Kidney glomerular epithelial cell (primary cell): ENCODE measurements around the gene SNTG2.
"Not testable (repeated sequence)": the region's sequence is repeated elsewhere in the genome, so short reads cannot be mapped to it uniquely, and the experiment has no call there.

ENCODE experiments used
- DNase-seq: peaks from one replicate; lab custom pipeline; 2025; lab: John Stamatoyannopoulos, UW

SNTG2 gene

DNA sequence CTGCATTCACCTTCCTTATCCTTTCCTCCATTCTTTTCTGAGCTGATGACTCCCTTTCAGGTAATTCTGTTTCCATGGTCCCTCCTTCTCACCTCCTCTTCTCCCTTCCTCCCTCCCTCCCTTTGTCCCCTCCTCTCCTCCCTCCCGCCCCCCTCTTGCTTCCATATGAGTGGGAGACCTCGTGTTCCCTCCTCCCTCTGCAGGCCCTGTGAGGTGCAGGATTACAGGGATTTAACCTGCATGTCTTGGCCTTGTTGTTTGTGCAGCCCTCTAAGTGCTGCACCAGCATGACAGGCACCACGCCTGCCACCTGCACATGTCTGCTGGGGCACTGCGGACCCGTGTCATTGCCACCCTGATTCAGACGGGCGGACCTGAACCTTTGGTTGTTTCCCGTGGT lies 103.1 kb downstream of the SNTG2 start:
- no peak for DNase-seq

DNA sequence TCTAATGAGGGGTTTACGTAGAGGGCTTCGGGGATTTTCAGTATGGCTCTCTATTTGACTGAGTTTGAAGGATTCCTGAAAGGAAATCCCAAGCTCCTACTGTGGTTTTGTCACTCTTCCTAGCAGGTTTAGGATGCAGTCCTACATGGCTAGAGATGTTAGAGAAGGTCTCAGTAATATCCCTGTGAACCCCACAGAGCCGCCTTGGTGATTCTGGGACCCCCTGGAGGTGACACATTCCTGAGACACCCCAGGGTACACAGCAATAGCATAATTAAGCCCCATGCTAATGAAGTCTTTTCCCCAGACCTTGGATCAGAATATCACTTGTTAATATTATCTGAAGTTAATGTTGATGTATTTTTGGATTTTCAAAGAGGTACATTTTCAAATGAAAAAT lies 103.8 kb downstream of the SNTG2 start:
- no peak for DNase-seq

DNA sequence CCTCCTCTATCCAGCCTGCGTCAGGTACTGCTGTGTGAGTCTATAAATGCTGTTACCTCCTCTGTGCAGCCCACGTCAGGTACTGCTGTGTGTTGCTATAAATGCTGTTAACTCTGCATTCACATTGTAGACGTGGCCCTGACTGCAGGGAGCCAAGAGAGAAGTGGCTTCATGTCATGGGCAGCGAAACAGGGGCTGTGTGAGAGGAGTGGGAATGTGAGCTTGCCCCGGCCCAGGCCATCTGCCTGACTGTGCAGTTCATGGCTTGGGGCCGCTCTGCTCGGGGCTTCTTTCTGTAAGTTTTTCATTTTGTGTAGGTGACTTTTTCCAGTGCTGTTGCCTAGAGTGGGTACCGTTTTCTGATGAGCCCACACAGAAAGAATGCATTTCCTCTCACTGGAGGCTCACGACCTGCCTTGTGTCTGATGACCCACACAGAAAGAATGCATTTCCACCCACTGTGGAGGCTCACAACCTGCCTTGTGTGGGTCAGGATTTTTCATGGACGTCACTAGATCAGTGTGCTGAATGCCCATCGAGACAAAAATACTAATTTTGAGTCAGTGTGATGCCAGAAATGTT lies 104.5 kb downstream of the SNTG2 start:
- peak; percentile 87 for DNase-seq

DNA sequence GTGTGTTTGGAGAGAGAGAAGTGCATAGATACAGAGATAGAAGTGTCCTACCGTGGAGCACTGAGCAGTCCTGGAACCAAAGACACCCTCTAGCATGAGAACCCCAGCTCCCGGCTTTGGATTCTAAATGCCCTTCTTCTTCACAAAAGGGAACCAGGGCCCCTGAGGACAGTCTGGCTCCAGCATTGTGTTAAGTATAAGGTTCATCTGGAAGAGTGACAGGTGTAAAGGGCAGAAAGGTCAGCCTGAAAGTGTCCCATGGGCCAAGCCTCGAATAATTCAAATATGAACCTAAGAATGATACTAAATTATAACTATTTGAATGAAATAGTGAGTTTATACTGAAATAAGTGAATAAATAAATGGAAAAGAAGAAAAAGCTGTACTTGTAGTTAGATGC lies 109.7 kb downstream of the SNTG2 start:
- DNase-seq, result no peak

DNA sequence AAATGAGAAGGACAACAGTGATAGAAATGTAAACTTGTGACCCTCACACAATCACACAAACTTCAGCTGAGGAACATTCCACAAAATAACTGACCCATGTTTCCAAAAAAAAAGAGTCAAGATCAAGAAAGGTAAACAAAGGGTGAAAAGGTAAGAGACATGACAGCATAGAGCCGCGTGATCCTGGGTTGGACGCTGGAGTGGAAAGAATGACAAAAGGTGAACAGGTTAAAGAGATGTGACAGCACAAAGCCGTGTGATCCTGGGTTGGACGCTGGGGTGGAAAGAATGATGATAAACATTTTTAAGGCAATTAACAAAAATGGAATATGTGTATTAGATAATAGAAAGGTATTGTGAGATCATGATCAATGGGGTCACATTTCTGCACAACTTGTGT lies 110.3 kb downstream of the SNTG2 start:
- DNase-seq, result no peak

DNA sequence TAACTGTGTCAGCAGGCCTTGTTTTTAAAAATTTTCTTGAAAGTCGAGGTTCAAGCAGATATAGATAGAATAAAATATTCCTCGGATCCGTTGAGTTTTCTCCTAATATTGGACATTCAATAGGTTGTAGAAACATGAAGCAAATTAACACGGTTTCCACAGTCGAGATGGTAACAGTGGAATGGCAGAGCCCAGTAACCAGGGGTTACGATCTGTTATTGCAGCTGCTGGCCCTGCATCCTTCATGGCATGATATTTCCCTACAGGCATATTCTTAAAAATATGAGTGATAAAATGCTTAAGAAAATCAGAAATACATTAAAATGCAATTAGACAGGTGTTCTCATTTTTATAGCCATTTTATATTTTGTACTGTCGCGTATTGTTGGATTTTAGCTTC lies 117.6 kb downstream of the SNTG2 start:
- DNase-seq, result no peak

DNA sequence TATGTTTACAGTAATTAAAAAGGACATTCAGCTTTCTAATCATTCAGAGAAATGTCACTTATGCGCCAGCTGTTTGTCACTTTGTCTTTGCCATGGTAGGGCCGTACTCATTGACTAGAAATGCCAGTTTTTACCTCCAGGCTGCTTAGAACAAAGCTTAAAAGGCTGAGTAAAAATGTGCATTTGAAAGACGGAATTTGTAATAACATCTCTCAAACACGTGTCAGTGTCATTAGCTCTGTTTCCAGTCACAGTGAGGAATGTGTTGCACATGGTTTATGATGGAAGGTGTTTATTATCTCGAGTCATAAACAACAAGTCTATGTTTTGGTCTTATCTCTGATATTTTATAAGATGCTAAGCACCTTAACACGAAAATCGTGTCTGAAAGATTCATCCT lies 118.2 kb downstream of the SNTG2 start:
- DNase-seq, result no peak

DNA sequence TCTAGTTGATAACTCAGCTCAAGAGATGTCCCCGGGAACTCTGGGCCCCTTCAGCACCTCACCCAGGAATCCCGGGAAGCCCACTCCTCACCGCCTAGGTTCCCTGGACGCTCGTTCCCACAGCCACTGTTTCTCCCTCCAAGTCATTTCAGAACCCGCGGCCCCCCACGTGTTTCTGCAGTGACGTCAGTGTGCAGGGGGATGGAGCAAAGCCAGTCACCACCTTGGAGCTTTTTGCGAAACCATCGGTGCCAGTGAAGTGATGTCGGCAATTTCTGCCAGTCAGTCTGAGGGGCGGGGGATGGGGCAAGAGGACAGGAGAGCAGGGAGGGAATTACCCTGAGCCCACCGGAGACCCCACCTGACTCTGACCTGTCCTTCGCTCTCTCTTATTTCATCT lies 119.2 kb downstream of the SNTG2 start:
- DNase-seq, result no peak

DNA sequence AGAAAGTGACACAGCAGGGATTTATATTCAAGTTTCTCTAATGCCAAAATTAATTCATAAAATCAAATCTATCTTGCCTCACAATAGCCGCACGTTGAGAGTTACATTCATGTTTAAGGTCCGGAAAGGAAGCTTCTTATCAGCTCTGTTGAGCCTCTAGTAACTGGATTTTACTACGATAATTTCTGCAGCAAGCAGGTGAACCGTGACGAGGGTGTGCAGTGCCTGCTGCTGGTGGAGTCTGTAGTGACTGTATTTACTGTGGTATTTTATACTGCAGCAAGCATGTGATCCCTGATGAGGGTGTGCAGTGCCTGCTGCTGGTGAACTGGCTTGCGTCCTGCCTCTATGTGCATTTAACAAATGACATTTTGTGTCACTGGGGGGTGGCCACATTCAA lies 120.0 kb downstream of the SNTG2 start:
- no peak for DNase-seq

DNA sequence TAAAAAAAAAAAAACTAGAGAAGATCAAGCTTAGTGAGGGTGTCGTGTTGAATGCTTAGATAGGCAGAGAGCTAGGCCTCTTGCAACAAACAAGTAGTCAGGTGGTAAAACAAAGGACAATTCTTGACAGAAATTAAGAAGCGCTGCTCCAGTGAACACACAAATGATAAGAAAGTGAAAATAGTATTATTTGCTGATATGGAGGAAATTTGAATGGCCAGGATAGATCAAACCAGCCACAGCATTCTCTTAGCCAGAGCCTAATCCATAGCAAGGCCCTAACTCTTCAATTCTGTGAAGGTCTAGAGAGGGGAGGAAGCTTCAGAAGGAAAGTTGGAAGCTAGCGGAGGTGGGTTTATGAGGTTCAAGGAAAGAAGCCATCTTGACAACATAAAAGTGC lies 121.0 kb downstream of the SNTG2 start:
- no peak for DNase-seq

DNA sequence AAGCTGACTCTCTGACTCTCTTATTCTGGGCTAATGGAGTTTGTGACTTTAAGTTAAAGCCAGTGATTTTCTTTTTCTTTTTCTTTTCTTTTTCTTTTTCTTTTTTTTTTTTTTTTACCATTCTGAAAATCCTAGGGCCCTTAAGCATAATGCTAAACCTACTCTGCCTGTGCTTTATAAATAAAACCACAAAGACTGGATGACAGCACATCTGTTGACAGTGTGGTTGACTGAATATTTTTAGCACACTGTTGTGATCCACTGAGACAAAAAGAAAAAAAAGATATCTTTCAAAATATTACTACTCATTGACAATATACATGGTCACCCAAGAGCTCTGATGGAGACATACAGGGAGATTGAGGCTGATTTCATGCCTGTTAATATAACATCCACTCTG lies 121.6 kb downstream of the SNTG2 start:
- no peak for DNase-seq

DNA sequence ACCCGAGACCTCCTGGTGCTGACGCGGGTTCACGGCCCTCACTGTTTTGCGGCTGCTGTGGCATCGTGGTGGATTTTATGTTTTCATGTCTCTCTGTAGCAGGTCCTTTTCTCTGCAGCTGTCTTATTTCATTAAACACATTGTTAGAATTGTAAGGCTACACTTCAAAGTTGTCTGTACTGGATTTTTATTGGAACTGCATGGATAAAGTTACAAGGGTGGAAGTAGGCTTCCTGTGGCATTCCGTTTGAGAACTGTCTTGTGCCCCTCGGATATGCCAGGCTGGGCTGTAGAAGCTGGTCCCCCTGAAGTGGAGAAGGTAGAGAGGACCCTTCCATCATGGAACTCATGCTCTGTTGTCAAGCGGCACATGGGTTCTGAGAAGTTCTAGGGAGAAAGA lies 127.3 kb downstream of the SNTG2 start:
- DNase-seq, result no peak

DNA sequence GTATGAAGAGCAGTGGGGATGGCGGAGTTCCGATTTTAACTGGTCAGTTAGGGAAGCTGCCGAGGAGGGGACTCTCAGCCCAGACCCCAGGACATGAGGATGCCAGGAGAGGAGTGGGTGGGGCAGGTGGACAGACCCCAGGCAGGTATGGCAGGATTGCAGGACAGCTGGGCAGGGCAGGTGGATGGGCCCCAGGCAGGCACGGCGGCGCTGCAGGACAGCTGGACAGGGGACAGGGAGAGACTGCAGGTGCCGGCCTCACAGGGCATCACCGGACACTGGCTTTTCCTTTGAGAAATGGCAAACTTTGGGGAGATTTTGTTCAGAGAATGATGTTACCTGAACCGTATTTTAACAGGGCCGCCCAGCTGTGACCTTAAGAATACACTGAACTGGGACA lies 127.7 kb downstream of the SNTG2 start:
- DNase-seq, result no peak

DNA sequence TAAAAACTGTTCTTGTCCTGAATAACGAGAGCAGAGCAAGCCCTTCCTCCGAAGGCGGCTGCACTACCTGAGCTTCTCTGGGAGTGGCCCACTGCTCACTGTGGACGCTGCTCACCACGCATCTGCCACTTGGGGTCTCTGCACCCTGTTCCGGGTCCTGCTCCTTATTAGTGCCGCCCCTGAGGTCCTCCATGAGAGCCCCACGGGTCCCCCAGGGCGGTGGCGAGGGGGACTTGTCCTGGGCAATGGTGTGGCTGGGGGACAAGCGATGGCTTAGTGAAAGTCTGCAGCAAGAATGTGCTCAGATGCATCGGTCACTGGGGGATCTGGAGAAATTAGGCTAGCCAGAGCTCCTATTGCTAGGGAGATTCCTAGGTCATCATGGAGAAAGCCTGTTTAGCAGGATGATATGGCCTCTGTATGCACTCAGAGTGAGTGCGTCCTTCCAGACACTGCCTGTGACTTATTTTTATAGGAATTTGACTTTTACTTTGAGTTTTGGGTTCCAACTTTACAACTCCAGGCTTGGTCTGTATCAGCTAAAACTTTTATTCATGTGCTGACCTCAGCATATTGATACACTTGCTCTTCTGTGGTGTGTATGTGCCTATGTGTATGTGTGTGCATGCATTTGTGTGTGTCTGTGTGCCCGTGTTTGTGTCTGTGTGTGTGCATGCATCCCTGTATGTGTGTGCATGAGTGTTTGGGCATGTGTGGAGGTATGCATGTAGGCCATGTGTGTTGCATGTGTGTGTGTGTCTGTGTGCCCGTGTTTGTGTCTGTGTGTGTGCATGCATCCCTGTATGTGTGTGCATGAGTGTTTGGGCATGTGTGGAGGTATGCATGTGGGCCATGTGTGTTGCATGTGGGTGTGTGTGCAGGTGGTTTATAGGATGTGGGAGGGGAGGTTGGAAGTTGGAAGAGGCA lies 129.5 kb downstream of the SNTG2 start:
- DNase-seq, result no peak

DNA sequence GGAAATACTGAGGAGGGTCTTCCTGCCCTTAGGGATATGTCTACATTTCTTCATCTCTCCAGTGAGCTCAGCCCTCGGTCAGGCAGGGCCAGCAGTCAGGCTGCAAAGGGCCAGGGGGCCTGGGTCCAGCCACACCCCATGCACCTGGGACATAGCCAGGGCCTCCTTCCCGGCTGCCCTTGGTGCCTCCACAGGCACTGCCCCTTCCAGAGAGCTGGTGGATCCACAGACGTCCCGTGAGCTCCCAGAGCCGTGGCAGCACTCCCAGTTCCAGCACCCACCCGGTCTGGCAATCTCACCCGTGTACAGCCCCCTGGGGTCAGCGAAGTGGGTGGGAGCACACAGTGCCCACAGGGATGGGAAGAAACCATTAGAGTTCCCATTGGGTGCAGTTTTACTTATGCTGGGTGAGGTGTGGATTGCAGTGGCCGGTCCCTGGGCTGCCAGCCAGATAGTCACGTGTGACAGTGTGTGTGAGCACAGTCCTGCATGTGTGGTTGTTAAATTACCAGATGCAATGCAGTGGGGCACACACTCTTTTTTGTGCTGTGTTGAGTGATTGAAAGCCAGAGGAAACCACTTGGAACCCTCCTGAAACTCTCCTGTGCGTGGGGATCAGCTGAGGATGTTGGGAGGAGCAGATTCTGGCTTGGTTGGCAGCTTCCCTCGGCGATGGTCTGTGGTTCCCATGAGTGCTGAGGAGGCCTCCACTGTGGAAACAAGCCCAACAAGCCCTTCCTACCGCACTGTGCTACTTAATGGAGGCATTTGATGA lies 131.0 kb downstream of the SNTG2 start:
- no peak for DNase-seq

DNA sequence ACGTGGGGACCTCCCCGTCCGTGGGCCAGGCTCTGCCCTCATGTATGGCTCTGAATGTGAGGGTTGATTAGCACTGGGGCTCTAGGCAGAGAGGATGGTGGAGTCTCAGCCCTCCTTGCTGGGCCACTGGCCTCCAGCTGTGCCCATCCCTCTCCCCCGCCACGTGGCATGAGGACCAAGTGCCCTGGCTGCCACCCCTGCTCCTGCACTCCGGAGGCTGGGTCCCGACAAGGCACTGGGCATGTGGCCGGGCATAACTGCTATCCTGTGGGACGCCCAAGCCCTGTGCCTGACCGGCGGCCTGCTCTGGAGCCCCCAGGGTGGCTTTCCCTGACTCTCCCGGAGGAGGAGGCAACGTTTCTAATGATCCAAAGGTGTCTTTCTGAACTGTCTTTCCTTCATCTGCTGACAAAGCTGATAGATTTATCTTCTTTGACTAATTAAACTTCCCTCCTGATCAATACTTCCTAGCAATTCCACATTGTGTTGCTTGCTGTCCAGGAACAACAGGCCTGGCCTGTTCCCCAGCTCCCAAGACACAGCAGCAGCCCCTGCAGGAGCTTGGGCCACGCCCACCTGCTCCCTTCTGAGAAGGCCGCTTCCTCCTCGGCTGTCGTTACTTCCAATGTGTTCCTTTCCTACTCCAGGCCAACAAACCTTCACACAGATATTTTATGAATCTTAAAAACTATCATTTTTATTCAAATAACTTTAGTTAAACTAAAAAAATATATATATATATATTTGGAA lies 132.0 kb downstream of the SNTG2 start:
- DNase-seq, result no peak

DNA sequence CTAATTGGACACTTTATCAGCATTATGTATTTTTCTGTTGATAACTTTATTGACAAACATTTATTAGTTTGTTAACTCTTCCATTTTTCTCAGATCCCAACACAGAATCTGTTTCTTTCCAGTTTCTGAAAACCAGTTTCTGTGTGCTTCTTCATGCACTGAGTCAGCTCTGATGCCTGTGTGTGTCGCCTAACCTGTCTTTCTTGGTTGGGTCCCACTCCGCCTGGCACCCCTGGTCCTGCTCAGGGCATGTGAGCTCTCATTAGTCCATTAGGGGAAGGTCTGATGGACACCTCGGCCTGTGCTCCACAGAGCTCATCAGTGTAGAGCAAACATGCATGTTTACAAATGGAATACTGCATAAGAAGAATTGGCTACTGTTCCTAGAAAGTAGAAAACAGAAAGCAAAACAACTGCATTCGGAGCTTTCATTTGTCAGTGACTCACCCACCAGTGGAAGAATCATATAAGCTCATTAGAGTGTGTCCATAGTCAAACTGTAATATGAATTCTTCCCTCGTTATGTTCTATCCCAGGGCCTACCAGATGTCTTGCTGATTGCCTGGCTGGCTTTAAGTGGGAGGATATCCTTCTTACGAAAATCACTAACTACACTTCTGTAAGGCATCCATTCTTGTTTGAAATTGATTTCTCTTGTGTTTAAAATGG lies 137.7 kb downstream of the SNTG2 start:
- DNase-seq, result peak; percentile 51

DNA sequence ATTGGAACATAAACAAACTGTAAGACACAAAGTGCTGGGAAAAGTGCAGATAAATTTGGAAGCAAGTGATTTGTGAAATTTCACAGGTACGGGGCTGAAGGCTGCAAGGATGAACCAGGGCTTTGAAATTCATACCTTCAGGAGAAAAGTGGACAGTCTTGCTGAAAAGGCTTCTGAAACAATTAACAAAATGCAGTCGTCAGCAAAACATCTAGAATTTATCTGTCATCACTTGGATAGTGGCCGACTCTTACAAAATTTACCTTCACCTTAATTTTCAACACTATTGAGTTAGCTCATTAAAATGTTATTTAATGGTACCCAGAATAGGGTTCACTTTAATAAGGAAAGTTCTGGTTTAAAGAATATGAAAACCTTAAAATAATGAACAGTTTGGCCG lies 138.3 kb downstream of the SNTG2 start:
- DNase-seq, result no peak

DNA sequence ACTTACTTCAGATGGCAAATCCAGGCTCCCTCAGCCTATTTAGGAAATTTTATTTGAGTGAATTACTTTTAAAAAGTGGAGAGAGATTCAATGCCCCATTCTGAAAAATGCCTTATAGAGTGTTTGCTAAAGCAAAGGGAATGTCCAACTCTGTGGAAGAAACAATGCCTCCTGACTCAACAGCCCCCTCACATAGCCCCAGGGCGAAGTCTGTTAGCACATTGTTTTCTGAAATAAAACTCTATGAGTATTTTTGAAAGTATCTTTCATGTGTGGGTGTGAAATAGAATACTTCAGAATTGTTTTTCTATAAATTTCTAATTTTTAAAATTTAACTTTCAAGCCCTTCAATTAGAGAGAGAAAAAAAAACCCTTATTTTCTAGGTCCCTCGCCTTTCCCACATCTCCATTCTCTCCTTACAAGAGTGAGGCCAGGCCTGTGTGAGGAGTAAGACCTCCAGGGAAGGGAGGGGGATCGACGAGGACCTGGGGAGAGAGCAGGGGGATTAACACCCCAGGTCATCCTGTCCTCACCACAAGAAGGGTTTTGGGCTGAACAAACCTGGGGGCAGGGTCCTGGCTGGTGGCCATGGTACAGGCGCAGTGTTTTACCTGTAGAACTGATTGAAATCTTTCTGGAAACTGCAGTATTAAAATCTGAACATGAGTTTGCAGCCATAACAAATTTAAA lies 141.4 kb downstream of the SNTG2 start:
- DNase-seq, result no peak

DNA sequence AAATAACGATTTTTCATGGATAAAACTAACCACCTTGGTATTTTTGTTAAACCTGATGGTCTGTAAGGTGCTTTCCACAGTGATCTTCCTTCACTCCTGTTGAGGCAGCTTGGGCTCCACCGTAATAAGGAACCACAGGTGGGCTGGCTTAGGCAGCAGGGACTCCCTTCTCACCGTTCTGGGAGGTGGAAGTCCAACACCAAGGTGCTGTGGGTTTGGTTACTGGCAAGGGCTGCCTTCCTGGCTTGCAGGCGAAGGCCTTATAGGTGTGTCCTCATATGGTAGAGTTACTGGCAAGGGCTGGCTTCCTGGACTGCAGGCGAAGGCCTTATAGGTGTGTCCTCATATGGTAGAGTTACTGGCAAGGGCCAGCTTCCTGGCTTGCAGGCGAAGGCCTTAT lies 143.0 kb downstream of the SNTG2 start:
- DNase-seq, result not testable (repeated sequence)

DNA sequence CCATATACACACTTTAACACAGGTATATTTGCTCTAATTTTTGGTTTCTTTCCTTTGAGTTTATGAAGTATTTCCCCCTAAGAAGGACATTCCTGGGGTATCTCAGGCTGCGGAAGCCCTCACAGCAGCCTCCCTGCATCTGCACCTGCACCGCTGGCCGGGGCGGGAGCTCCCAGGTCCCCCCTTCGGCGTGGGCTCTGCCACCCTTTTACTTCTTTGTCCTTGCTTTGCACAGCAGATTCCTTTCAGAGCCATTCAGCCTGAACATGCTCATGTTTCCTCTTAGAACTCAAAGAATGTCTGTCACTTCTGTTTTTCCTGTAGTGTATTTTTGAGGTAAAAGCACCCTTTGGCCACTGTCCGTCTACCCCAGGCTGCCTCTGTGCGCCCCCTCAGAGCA lies 146.5 kb downstream of the SNTG2 start:
- no peak for DNase-seq
